SH-SY5Y (cell line): ENCODE data around the gene DHRS9.

Source experiments
- GATA2 ChIP-seq: IDR thresholded peaks from 2 replicates; pipeline ENCODE4 v1.6.1; 2011; ENCODE audit warnings: mild to moderate bottlenecking, low read depth, low read length
- GATA3 ChIP-seq: IDR thresholded peaks from 2 replicates; pipeline ENCODE4 v1.6.1; 2011; ENCODE audit warnings: low read depth, mild to moderate bottlenecking, low read length, moderate library complexity

- TF ChIP-seq GATA3, result no peak
- no peak for TF ChIP-seq GATA2
These were observed 38.3 kb downstream of the DHRS9 start for GRCh38 chr2:169107645-169108044.
